H9 (cell line): ENCODE data around the gene PAX9. TPM values are rescaled to one million over a fixed set of nuclear protein-coding genes. Genes with fewer than 3 reads are reported as not detected.

ENCODE experiments used
- DNase-seq: peaks from one replicate; pipeline ENCODE4 v3.0.0-alpha.2; 2017
- H2AFZ ChIP-seq: one replicate; pipeline ENCODE4 v1.6.1; 2013; ENCODE audit warnings: mild to moderate bottlenecking, low read length, control low read depth, moderate library complexity
- H2AK5ac ChIP-seq: 2 replicates; pipeline ENCODE4 v1.6.1; 2013; ENCODE audit warnings: low read length, control low read depth, mixed read lengths; ENCODE audit not compliant: insufficient read length
- H2BK120ac ChIP-seq: one replicate; pipeline ENCODE4 v1.6.1; 2013; ENCODE audit warnings: low read depth, mild to moderate bottlenecking, low read length, control low read depth, inconsistent platforms; ENCODE audit not compliant: poor library complexity, severe bottlenecking
- H2BK12ac ChIP-seq: 2 replicates; pipeline ENCODE4 v1.6.1; 2013; ENCODE audit warnings: low read length, control low read depth, mixed read lengths, low read depth; ENCODE audit not compliant: insufficient read length
- H2BK15ac ChIP-seq: 2 replicates; pipeline ENCODE4 v1.6.1; 2013; ENCODE audit warnings: low read depth, low read length, control low read depth
- H2BK20ac ChIP-seq: one replicate; pipeline ENCODE4 v1.6.1; 2013; ENCODE audit warnings: low read depth, mild to moderate bottlenecking, low read length, control low read depth, inconsistent platforms; ENCODE audit not compliant: poor library complexity, severe bottlenecking
- H2BK5ac ChIP-seq: 2 replicates; pipeline ENCODE4 v1.6.1; 2013; ENCODE audit warnings: low read length, control low read depth, mixed read lengths; ENCODE audit not compliant: insufficient read length
- H3K14ac ChIP-seq: 2 replicates; pipeline ENCODE4 v1.6.1; 2013; ENCODE audit warnings: low read length, control low read depth; ENCODE audit not compliant: insufficient read depth
- H3K18ac ChIP-seq: 2 replicates; pipeline ENCODE4 v1.6.1; 2013; ENCODE audit warnings: low read depth, mild to moderate bottlenecking, mixed read lengths, low read length, control low read depth; ENCODE audit not compliant: insufficient read length
- H3K23ac ChIP-seq: 2 replicates; pipeline ENCODE4 v1.6.1; 2013; ENCODE audit warnings: low read length, control low read depth, mixed read lengths, low read depth; ENCODE audit not compliant: insufficient read length
- H3K23me2 ChIP-seq: 2 replicates; pipeline ENCODE4 v1.6.1; 2013; ENCODE audit warnings: low read depth, mild to moderate bottlenecking, mixed read lengths, low read length, control low read depth; ENCODE audit not compliant: insufficient read length, poor library complexity, severe bottlenecking
- H3K27ac ChIP-seq: 2 replicates; pipeline ENCODE4 v1.5.1; 2013; ENCODE audit warnings: low read length, control low read depth, mixed read lengths, low read depth; ENCODE audit not compliant: insufficient read length
- H3K27me3 ChIP-seq: 2 replicates; pipeline ENCODE4 v1.6.1; 2013; ENCODE audit warnings: low read length, control low read depth, inconsistent platforms; ENCODE audit not compliant: insufficient read depth
- H3K4ac ChIP-seq: 2 replicates; pipeline ENCODE4 v1.6.1; 2013; ENCODE audit warnings: low read depth, mild to moderate bottlenecking, control low read depth, inconsistent platforms, low read length, moderate library complexity
- H3K4me1 ChIP-seq: 2 replicates; pipeline ENCODE4 v1.6.1; 2013; ENCODE audit warnings: low read length, control low read depth, inconsistent platforms; ENCODE audit not compliant: insufficient read depth
- H3K4me2 ChIP-seq: 2 replicates; pipeline ENCODE4 v1.6.1; 2013; ENCODE audit warnings: low read length, control low read depth, mixed read lengths; ENCODE audit not compliant: insufficient read length, insufficient read depth
- H3K56ac ChIP-seq: 2 replicates; pipeline ENCODE4 v1.6.1; 2013; ENCODE audit warnings: low read depth, mild to moderate bottlenecking, mixed read lengths, low read length, control low read depth; ENCODE audit not compliant: insufficient read length
- H3K79me1 ChIP-seq: 2 replicates; pipeline ENCODE4 v1.6.1; 2013; ENCODE audit warnings: low read depth, mild to moderate bottlenecking, moderate library complexity, low read length, control low read depth, inconsistent platforms; ENCODE audit not compliant: insufficient read depth, poor library complexity, severe bottlenecking
- H3K79me2 ChIP-seq: 2 replicates; pipeline ENCODE4 v1.6.1; 2013; ENCODE audit warnings: low read length, control low read depth, inconsistent platforms; ENCODE audit not compliant: insufficient read depth
- H3K9ac ChIP-seq: 2 replicates; pipeline ENCODE4 v1.6.1; 2013; ENCODE audit warnings: low read length, control low read depth, mixed read lengths; ENCODE audit not compliant: insufficient read length; ENCODE audit errors: extremely low read depth
- H3K9me3 ChIP-seq: one replicate; pipeline ENCODE4 v1.6.1; 2013; ENCODE audit warnings: low read depth, low read length, inconsistent platforms; ENCODE audit not compliant: control insufficient read depth
- H3T11ph ChIP-seq: one replicate; pipeline ENCODE4 v1.6.1; 2013; ENCODE audit warnings: mild to moderate bottlenecking, low read length, control low read depth, inconsistent platforms
- H4K20me1 ChIP-seq: one replicate; pipeline ENCODE4 v1.6.1; 2013; ENCODE audit not compliant: control insufficient read depth, insufficient read length, insufficient read depth
- H4K5ac ChIP-seq: 2 replicates; pipeline ENCODE4 v1.6.1; 2013; ENCODE audit warnings: low read depth, mild to moderate bottlenecking, mixed read lengths, low read length, control low read depth; ENCODE audit not compliant: insufficient read length
- H4K8ac ChIP-seq: replicated peaks from 2 replicates; pipeline ENCODE4 v1.6.1; 2013; ENCODE audit warnings: low read length, control low read depth, mixed read lengths, low read depth; ENCODE audit not compliant: insufficient read length
- H4K91ac ChIP-seq: 2 replicates; pipeline ENCODE4 v1.6.1; 2013; ENCODE audit warnings: low read depth, mild to moderate bottlenecking, moderate library complexity, mixed read lengths, low read length, control low read depth; ENCODE audit not compliant: insufficient read length
- H3K27ac Mint-ChIP-seq, 3 experiments: 2 replicates in 2 of 3; 3 replicates in 1 of 3; pipeline ENCODE4 v1.8.0; 2020 to 2021; ENCODE audit warnings: mixed read lengths in 3 of 3, mild to moderate bottlenecking in 1 of 3, moderate library complexity in 1 of 3
- H3K27me3 Mint-ChIP-seq: 2 replicates; pipeline ENCODE4 v1.8.0; 2021; ENCODE audit warnings: low read depth, mild to moderate bottlenecking, moderate library complexity, mixed read lengths
- H3K36me3 Mint-ChIP-seq, 3 experiments: 2 replicates in 2 of 3; 3 replicates in 1 of 3; pipeline ENCODE4 v1.8.0; 2020 to 2021; ENCODE audit warnings: low read depth in 3 of 3, mixed read lengths in 3 of 3; ENCODE audit not compliant: insufficient read depth in 1 of 3
- H3K4me1 Mint-ChIP-seq, 2 experiments: 2 replicates each; pipeline ENCODE4 v1.8.0; 2020; ENCODE audit warnings: mixed read lengths in 2 of 2
- H3K4me3 Mint-ChIP-seq, 2 experiments: 2 replicates in 1 of 2; 3 replicates in 1 of 2; pipeline ENCODE4 v1.8.0; 2020 to 2021; ENCODE audit warnings: mild to moderate bottlenecking in 2 of 2, mixed read lengths in 2 of 2, moderate library complexity in 1 of 2
- H3K9me3 Mint-ChIP-seq, 2 experiments: 2 replicates in 1 of 2; 3 replicates in 1 of 2; pipeline ENCODE4 v1.8.0; 2020; ENCODE audit warnings: mild to moderate bottlenecking in 2 of 2, mixed read lengths in 2 of 2, moderate library complexity in 1 of 2
- CTCF ChIP-seq: fragments of 200-600 bp; sonication (generic); conservative IDR thresholded peaks from 3 replicates; pipeline ENCODE4 v1.8.0; 2021; ENCODE audit warnings: antibody characterized with exemption, mild to moderate bottlenecking
- WGBS: extraction: QIAGEN DNeasy Blood & Tissue Kit; methylation state at CpG from one replicate; pipeline ENCODE4 v1.1.7; 2013; ENCODE audit warnings: missing lambda C conversion rate, low lambda C conversion rate, mixed read lengths; ENCODE audit not compliant: insufficient read length; ENCODE audit errors: extremely low coverage; 5-methylcytosine and 5-hydroxymethylcytosine counted together
- total RNA-seq: library from RNA; stranded (reverse); gene quantifications from 2 replicates; pipeline ENCODE4 v1.2.1, GENCODE V29; 2021

The PAX9 gene
- total RNA-seq, 1 experiment from 2014 or later = not detected

GRCh38 chr14:36666416-36667206 is 5.0 kb downstream of the PAX9 start:
- TF ChIP-seq CTCF = peak; percentile 42
- no peak overlapping the region for H3K56ac ChIP-seq
- no peak overlapping the region for H2AK5ac ChIP-seq
- H3K14ac ChIP-seq = no peak overlapping the region
- H4K20me1 ChIP-seq = no peaks in the 10 kb centered on the region
- H3K4ac ChIP-seq = no peak overlapping the region
- H2AFZ ChIP-seq = no peak overlapping the region
- Mint-ChIP-seq H3K4me1 (peaks cover 23 to 36% of the 10 kb centered on the region in 2 experiments), H3K9me3 (peaks cover 0 to 15% of the 10 kb centered on the region in 2 experiments; a peak in 3 of 5 replicates), H3K27me3 (peaks cover 97% of the 10 kb centered on the region), H3K4me3 (peak overlapping the region; percentile 44 to 82), H3K36me3 (no peaks in the 10 kb centered on the region), H3K27ac (no peak overlapping the region)
- H4K91ac ChIP-seq = no peak overlapping the region
- H3K9ac ChIP-seq = no peak overlapping the region
- no peaks in the 10 kb centered on the region for H3K9me3 ChIP-seq
- no peaks in the 10 kb centered on the region for H3K4me1 ChIP-seq
- no peak overlapping the region for H3T11ph ChIP-seq
- peaks cover 11% of the 10 kb centered on the region for H3K23me2 ChIP-seq
- H3K79me2 ChIP-seq = no peaks in the 10 kb centered on the region
- no peak overlapping the region for H2BK5ac ChIP-seq
- peak; percentile 82 for DNase-seq
- no peak overlapping the region for H3K18ac ChIP-seq
- no peaks in the 10 kb centered on the region for H3K79me1 ChIP-seq
- WGBS = no CpG with 5 or more reads among the region's 68 CpGs
- H3K4me2 ChIP-seq = peak overlapping the region; percentile 59
- H2BK12ac ChIP-seq = no peak overlapping the region
- H3K23ac ChIP-seq = no peak overlapping the region
- H2BK15ac ChIP-seq = no peak overlapping the region
- no peak overlapping the region for H4K8ac ChIP-seq
- H2BK20ac ChIP-seq = no peak overlapping the region
- no peak overlapping the region for H3K27ac ChIP-seq
- H4K5ac ChIP-seq = no peak overlapping the region
- H3K27me3 ChIP-seq = peaks cover 59% of the 10 kb centered on the region
- no peak overlapping the region for H2BK120ac ChIP-seq
